ENCODE results near the gene REXO1.
"Not testable (repeated sequence)": the region's sequence is repeated elsewhere in the genome, so short reads cannot be mapped to it uniquely, and the experiment has no call there.

The REXO1 gene

DNA sequence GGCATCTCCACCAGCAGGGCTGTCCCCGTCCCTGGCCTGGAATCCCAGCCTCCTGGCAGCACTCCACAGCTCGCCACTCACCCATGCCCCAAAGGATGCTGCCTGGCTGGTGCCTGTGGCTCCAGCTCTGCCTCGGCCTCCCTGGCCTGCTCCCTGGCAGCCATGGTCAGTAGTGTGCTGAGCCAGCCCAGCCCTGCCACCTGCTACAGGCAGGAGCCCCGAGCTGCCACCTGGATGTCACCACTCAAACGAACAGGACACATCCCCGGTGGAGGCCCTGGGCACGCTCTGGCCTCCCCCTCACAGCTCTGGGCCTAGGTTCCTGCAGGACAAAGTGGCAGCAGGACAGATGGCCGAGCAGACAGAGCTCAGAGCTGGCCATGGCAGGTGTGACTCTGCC is 30.3 kb upstream of the REXO1 start:
- not testable (repeated sequence) for FAIRE-seq; DNase-seq (ENCODE audit: extremely low spot score, insufficient read length, low read depth)

- not testable (repeated sequence) for FAIRE-seq; DNase-seq (ENCODE audit: extremely low spot score, insufficient read length, low read depth)
Observed at GRCh38 chr19:1877280-1877660, 29.0 kb upstream of the REXO1 start.

- DNase-seq (ENCODE audit: extremely low spot score, insufficient read length, low read depth); FAIRE-seq: not testable (repeated sequence)
Observed at GRCh38 chr19:1876496-1877279, 28.4 kb upstream of the REXO1 start.

DNA sequence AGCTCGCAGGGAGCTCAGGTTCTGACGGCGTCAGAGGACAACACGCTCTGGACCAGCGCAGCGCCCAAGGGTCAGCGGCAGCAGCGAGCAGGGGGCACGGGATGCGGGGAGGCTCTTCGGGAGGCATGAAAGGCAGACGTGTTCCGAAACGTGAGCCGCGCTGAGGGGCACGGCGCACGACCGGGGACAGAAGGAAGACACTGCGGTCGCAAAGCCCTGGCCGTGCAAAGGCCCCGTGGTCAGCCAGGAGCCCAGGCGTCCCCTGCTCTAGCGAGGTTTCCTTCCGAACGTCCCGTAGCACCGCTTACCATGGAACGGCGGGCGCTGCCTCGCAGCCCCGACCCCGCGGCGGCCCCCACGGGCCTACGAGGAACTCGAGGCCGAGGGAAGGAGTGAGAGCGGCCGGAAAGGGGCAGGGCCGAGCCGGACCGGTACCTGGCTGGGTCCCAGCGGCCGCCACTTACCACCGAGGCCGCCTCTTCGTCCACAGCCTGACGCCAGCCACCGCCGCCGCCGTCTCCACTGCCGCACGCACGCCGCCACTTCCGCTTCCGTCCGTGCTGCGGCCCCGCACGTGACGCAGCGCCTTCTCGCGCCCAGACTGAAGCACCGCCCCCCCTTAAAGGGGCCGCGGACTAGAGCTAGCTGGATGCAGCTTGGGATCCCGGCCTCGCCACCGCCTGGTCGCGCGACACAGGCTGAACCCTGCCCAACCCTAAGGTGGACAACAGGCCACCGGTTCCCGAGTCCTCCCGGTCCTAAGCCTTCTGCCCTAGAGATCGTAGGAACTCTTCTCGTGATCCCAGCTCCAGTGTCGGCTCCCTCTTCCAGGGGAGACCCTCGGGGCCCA is 27.6 kb upstream of the REXO1 start:
- DNase-seq (ENCODE audit: extremely low spot score, insufficient read length, low read depth) (peak; percentile 68), FAIRE-seq (peak; percentile 96)

DNA sequence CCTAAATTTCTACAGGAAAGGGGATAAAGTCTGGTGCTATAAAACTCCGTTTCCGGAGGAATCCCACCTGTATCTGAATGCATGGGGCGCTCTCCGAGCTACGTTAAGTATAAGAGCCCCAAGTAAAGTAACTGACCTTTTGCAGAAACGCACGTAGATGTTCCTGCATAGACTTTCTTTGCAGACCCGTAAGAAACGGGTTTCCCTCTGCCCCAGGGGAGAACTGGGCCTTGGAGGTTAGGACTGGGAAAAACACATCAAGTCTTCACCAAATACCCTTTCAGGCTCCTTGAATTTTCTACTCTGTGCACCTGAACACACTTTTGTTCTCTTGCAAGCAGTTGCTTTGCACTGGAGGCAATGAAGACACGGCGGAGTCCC is 27.0 kb upstream of the REXO1 start:
- FAIRE-seq; DNase-seq (ENCODE audit: extremely low spot score, insufficient read length, low read depth): not testable (repeated sequence)

- FAIRE-seq, result peak; percentile 69
Observed at GRCh38 chr19:1874554-1875185, 26.4 kb upstream of the REXO1 start.

DNA sequence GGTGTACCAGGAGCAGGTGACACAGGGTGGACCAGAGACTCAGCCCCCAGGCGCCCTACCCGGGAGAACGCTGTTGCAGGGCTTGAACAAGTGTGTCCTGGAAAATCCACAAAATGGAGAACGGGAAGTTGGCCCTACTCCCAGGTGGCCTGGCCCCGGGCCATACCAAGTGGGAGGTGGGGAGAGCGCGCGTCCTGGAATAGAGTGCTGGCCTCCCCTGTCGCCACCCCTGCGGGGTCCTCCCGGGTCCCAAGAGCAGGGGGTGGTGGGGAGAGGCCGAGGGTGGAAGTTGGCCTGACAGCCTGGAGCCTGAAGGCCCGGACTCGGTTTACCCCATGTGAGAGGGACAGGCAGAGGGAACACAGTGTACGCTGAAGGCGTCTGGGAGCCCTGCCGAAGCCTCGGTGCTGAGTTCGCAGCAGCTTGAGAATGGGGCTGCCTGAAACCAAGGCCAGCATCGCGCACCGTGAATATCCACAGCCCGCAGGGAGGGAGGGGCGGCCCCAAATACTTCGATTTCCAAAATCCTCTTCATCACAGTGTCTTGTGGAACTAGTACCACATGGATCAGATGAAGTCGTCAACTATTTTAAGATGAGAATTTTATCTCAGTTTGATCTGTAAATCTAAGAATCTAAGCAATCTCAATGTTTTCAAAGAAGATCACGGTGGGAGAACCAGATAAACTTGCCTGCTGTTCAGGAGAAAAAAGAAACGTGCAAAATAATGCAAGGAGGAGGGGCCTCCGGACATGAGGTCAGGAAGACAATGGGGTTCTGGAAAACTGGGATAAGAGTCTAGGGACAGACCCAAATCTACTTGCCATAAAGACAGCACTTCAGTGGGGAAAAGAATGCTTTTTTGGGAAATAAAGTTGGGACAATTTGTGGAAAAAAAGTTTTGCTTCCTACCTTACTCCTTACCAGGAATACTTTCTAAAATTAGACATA is 25.5 kb upstream of the REXO1 start:
- DNase-seq (ENCODE audit: extremely low spot score, insufficient read length, low read depth) (no peak), FAIRE-seq (no peak)

More at GRCh38 chr19:1874554-1875185, 26.4 kb upstream of the REXO1 start:
- no peak for DNase-seq (ENCODE audit: extremely low spot score, insufficient read length, low read depth)

DNA sequence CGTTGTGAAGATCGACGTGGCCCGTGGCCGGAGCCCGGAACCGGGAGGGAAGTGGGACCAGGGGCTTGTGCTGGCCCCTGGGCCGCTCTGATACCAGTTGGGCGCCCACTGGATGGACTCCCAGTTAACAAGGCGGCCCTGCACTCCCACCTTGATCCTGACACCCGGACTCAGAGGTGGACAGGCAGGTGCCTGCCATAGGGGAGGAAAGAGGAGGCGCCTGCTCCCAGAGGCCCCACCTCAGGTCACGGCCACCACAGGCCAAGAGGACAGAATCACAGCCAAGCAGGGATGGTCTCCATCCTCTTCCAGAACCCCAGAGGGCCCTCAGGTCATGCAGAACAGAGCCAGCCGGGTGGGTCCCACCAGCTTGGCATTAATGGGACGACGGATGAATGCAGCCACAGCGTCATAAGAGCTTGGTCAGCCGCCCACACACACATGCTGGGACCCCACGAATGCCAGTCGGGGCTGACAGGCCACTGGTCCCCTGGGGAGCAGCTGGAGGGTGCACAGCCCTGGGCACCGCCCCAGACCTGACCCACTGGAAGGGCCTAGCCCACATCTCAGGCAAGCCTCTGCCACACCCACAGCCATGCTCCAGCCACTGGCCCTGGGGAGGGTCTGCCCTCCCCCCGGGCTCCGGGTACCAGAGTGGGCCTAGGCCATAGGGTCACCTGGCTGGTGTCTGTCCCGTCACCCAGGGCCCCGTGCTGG is 24.7 kb upstream of the REXO1 start:
- no peak for DNase-seq (ENCODE audit: extremely low spot score, insufficient read length, low read depth)
- no peak for FAIRE-seq

- DNase-seq (ENCODE audit: extremely low spot score, insufficient read length, low read depth) (no peak), FAIRE-seq (no peak)
Observed at GRCh38 chr19:1871630-1872029, 23.3 kb upstream of the REXO1 start.

DNA sequence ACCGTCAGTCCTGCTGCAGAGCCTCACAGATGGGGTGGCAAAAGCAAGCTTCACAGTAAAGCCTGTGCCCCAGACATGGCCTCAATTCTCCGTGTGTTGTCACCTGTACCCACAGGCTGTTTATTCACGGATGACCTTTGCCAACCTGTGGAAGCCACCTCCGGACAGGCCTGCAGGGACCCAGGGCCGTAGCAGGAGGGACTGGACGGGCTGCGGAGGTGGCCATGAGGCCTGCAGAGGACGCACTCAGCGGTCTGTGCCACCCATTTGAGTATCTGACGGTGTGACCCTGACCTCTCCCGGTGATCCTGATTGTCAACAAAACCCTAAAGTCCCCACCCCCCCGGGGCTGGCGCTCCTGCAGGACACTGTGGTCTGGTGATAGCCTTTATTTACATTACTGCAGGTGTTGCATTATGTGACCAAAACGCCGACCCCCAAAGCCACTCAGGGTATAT is 22.9 kb upstream of the REXO1 start:
- FAIRE-seq (no peak), DNase-seq (ENCODE audit: extremely low spot score, insufficient read length, low read depth) (no peak)

DNA sequence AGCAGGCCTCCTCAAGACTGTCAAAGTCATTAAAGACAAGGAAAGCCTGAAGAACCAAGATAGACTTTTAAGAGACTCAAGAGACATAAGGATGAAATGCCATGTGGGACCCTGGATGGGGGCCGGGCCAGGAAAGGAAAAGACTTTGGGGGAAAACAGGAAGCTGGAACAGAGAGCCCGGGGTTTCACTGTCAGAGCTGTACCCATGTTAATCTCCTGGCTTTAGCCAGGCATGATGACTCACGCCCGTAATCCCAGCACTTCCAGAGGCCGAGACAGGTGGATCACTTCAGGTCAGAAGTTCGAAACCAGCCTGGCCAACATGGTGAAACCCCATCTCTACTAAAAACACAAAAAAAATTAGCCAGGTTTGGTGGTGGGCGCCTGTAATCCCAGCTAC is 20.7 kb upstream of the REXO1 start:
- FAIRE-seq (no peak), DNase-seq (ENCODE audit: extremely low spot score, insufficient read length, low read depth) (no peak)

DNA sequence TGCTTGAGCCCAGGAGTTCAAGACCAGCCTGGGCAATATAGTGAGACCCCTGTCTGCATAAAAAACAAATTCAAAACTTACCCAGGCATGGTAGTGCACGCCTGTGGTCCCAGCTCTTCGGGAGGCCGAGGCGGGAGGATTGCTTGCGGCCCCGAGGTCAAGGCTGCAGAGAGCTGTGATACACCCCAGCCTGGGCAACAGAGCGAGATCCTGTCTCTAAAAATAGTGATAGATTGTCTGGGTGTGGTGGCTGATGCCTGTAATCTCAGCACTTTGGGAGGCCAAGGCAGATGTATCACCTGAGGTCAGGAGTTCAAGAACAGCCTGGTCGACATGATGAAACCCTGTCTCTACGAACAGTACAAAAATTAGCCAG is 19.1 kb upstream of the REXO1 start:
- FAIRE-seq (no peak), DNase-seq (ENCODE audit: extremely low spot score, insufficient read length, low read depth) (no peak)

- DNase-seq (ENCODE audit: extremely low spot score, insufficient read length, low read depth) (no peak), FAIRE-seq (no peak)
Observed at GRCh38 chr19:1866693-1867348, 18.5 kb upstream of the REXO1 start.

- DNase-seq (ENCODE audit: extremely low spot score, insufficient read length, low read depth) (no peak), FAIRE-seq (no peak)
Observed at GRCh38 chr19:1865172-1866010, 17.1 kb upstream of the REXO1 start.

GRCh38 chr19:1864480-1865171 is 16.3 kb upstream of the REXO1 start:
- FAIRE-seq (peak; percentile 82), DNase-seq (ENCODE audit: extremely low spot score, insufficient read length, low read depth) (peak; percentile 78)

DNA sequence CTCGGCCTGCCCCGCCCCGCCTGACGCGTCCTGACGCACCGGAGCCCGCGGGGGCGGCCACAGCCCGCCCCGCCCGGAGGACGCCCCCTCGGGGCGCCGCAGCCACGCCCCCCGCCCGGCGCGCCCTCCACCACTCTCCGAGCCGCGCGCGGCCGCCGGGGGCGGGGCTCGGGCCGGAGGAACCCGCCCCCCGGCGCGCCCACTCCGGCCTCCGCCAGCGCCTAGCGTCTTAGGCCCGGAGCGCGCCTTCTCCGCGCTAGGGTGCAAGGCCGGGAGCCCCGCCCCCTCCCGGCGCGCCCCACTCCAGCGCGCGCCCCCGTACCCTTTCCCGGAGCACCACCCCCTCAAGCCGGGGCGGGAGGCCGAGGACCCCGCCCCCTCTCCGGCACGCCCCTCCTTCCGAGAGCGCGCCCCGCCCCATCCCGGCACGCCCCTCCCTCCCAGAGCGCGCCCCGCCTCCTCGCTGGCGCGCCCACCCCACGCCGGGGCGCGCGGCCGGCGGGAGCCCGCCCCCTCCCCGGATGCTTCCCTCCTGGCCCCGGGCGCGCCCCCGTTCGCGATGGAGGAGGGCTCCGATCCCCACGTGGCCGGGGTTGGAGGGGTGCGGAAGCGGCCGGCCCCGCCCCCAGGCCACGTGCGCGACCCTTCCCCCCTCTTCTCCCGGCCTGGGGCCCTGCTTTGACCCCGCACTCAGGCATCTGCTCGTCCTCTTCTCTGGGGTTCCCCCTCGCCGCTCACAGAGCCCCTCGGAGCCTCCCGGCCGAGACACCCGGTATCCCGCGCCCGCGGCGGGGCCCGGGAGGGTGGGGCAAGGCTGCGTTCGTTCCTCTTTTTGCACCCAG is 15.6 kb upstream of the REXO1 start:
- FAIRE-seq (peak; percentile 92), DNase-seq (ENCODE audit: extremely low spot score, insufficient read length, low read depth) (peak; percentile 82)
